ENCODE data around the gene NMNAT2.

- TF ChIP-seq POLR2A (IDR thresholded peaks at IDR 0.05) = no peak
- TF ChIP-seq CTCF (IDR thresholded peaks at IDR 0.05) = no peak
These were observed 32.6 kb downstream of the NMNAT2 start for GRCh38 chr1:183385340-183386144.

All from adrenal gland (tissue), 5 donors.